Effector CD4-positive, alpha-beta T cell (primary cell): ENCODE results near the gene MYO9B.
"Not testable (repeated sequence)": the region's sequence is repeated elsewhere in the genome, so short reads cannot be mapped to it uniquely, and the experiment has no call there.

Experiments
- DNase-seq: peaks from one replicate; pipeline ENCODE4 v3.0.0-alpha.2; 2020

Gene MYO9B

GRCh38 chr19:17183271-17183761 is 107.7 kb downstream of the MYO9B start:
- DNase-seq, result no peak

DNA sequence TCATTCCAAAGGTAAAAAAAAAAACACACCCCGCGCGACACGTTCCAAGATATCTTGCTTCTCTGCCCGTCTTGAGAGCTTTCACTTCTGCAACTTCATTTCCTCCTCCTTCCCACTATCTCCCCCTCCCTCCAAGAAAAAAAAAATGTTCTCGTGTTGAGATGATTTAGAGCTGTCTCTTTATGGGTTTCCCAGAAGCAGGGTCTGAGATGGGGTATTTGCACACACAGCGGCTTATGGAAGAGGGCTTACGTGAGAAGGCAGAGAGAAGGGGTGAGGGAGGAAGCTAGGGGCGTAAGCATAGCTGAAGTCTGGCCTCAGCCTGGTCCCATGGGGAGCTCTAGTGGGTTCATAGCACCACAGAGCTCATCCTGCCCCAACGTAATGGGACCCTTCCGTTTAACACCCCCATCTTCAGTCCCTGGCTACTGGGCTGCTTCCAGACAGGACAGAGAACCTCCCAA is 108.3 kb downstream of the MYO9B start:
- DNase-seq, result no peak

GRCh38 chr19:17184371-17184841 is 108.8 kb downstream of the MYO9B start:
- DNase-seq, result peak; percentile 17

DNA sequence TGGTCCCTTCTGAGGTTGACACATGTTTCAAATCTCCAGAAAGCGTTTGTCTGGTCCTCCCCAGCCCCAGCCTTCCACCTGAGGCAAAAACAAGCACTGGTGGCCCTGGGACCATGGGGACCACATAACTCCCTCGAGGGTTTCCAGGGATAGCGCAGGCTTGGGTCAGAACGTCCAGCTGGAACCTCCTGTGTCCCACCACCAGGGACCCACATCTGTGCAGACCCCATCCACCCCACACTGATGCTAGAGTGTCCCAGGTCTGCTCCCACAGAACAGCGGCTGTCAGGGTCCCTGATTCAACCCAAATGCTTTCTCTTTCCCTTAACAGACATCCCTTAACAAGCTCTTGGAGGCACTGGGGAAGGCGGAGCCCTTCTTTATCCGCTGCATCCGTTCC is 110.0 kb downstream of the MYO9B start:
- DNase-seq, result no peak

DNA sequence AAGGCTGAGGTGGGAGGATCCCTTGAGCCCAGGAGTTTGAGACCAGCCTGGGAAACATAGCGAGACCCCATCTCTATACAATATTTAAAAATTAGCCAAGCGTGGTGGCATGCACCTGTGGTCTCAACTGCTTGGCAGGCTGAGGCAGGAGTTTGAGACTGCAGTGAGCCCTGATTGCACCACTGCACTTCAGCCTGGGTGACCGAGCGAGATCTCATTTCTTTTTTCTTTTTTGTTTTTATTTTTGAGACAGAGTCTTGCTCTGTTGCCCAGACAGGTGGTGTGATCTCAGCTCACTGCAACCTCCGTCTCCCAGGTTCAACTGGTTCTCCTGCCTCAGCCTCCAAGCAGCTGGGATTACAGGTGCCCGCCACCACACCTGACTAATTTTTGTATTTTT is 116.2 kb downstream of the MYO9B start:
- not testable (repeated sequence) for DNase-seq

DNA sequence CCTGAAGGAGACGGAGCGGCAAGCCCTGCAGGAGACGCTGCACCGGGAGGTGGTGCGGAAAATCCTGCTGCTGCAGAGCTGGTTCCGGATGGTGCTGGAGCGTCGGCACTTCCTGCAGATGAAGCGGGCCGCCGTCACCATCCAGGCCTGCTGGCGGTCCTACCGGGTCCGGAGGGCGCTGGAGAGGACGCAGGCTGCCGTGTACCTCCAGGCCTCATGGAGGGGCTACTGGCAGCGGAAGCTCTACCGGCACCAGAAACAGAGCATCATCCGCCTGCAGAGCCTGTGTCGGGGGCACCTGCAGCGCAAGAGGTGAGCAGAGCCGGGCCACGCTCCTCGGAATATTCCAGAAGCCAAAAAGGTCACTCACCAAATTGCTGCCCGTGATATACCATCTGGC is 117.2 kb downstream of the MYO9B start:
- DNase-seq, result no peak

GRCh38 chr19:17194608-17195007 is 119.0 kb downstream of the MYO9B start:
- DNase-seq, result no peak

GRCh38 chr19:17195106-17195505 is 119.5 kb downstream of the MYO9B start:
- DNase-seq, result no peak

GRCh38 chr19:17196610-17197009 is 121.0 kb downstream of the MYO9B start:
- no peak for DNase-seq

- no peak for DNase-seq
Measured at GRCh38 chr19:17197666-17198065, 122.1 kb downstream of the MYO9B start.

GRCh38 chr19:17200408-17201079 is 125.0 kb downstream of the MYO9B start:
- no peak for DNase-seq

DNA sequence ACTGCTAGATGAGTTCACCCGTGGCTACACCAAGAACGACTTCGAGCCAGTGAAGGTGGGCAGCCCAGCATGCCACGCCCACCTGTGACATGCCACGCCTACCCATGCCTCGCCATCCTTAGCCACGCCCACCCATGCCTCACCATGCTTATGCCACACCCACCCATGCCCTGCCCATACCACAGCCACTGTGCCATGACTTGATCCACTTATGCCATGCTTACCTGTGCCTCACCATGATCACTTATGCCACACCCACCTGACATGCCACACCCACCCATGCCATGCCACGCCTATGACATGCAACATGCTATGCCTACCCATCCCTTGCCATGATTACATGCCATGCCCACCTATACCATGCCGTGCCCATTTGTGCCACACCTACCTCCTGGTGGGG is 126.7 kb downstream of the MYO9B start:
- no peak for DNase-seq

GRCh38 chr19:17202713-17203112 is 127.1 kb downstream of the MYO9B start:
- DNase-seq, result no peak

DNA sequence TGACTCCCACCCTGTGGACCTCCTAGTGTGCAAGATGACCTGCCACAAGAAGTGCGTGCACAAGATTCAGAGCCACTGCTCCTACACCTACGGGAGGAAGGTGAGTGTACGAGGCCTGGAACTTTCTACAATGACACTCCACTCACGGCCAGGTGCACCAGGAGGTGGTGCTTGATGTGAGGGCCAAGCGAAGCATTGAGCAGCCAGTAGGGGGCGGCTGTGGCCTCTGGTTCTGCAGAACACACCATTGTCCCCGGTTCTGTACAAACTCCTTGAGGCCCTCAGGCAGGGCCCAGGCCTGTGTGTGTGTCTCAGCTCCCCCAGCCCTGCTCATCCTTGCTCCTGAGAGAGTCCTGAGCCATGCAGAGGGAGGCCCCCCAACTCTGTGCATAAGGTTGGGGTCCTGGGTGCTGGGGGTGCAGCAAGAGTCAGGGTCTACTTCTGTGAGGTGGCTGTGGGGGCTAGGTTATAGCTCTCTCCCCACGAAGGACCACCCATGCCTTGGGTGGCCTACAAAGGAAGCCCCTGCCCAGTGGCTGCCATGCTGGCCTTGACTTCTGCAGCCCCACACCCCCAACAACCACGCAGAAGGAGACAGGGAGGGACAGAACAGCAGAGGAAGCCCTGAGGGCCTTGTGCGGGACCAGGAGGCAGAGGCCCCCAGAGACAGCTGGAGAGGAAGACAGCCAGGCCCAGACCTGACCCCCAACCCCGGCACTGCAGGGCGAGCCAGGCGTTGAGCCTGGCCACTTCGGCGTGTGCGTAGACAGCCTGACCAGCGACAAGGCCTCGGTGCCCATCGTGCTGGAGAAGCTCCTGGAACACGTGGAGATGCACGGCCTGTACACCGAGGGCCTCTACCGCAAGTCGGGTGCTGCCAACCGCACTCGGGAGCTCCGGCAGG is 129.9 kb downstream of the MYO9B start:
- peak; percentile 32 for DNase-seq

GRCh38 chr19:17206736-17207581 is 131.4 kb downstream of the MYO9B start:
- no peak for DNase-seq

DNA sequence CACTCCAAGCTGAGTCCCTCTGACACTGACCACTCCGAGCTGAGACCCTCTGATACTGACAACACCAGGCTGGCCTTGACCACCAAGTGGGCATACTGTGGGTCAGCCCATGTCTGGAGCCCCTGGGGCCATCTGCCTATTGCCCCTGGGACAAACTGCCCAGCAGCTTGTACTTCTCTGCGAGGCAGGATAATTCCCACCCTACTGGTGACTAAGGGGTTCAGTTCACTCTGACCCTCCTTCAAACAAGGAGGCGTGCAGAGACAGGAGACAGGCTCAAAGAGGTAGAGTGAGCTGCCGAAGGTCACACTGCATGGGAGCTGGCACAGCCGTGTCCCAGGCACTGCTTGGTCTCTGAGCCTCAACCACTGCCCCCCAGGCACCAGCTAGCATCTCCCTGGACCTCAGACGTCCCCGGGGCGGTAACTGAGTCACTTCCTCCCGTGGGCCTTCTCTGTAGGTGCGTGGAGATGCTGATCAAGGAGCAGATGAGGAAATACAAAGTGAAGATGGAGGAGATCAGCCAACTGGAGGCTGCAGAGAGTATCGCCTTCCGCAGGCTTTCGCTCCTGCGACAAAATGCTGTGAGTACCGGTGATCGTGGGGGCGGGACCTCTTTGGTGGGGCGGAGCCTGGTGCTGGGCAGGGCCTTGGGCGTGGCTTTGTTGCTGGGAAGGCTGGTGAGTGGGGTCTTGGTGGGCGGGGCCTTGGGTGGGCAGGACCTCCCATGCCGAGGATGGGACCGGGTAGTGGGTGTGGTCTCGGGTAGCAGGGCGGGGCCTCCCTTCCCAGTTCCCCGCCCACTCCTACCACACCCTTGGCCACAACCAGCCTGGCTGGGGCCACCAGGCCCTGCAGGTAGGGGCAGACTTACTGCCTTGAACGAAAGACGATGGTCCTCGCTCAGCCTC is 133.8 kb downstream of the MYO9B start:
- DNase-seq, result no peak

- DNase-seq, result no peak
Measured at GRCh38 chr19:17210296-17210695, 134.7 kb downstream of the MYO9B start.

- no peak for DNase-seq
Measured at GRCh38 chr19:17211547-17212446, 136.2 kb downstream of the MYO9B start.

- DNase-seq, result no peak
Measured at GRCh38 chr19:17213334-17213733, 137.8 kb downstream of the MYO9B start.

DNA sequence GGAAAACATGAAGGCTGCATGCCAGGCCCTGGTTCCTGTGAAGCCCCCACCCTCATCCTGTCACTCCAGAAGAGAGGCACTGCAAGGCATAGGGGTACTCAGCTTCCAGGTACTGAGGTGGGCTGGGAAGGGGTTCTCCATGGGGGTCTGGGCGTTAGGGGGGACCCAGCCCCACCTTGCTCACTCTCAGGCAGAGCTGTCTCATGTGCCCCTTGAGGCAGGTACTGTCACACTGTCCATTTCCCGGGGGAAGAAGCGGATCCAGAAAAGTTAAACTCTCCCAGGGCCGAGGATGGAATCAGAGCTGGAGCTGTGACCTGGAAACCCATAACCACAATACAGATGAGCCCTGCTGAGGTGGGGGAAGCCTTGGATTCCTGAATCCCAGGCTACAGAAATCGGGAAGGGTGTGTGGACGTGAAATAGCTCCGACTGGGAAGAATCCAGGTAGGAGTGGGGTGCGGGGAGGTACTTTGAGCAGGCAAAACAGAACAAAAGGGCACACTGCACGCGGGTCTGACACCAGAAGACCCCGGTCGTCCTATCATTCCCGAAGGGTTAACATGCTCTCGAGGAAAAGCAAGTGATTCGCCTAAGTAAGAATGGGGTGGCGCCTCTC is 139.0 kb downstream of the MYO9B start:
- no peak for DNase-seq
